SH-SY5Y (cell line): ENCODE results near the gene SUB1.

ENCODE experiments used
- GATA2 ChIP-seq: IDR thresholded peaks from 2 replicates; pipeline ENCODE4 v1.6.1; 2011; ENCODE audit warnings: mild to moderate bottlenecking, low read depth, low read length
- GATA3 ChIP-seq: IDR thresholded peaks from 2 replicates; pipeline ENCODE4 v1.6.1; 2011; ENCODE audit warnings: low read depth, mild to moderate bottlenecking, low read length, moderate library complexity

DNA sequence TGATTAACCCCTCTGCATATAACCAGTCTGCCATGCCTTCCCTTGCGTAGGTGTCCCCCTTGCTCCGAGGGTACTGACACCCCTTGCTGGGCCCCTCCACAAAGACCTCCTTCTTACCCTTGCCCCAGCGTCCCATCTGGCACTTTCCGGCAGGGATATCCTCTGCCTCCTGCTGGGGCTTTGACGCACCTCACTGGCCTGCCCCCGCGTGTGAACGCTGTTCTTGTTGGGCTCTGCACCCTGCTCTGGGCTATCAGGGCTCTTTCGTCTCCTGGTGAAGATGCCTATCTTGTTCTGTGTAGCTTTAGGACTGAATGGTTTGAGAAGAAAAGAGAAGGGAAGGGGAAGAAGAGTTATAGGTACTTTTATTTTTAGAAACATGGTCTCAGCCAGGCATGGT lies 53.0 kb downstream of the SUB1 start:
- TF ChIP-seq GATA2 (no peak), GATA3 (no peak)
